Mesothelial cell of epicardium (in vitro differentiated cells): Measurements from ENCODE around the gene C4orf54. TPM values are rescaled to one million over a fixed set of nuclear protein-coding genes. Genes with fewer than 3 reads are reported as not detected.

Source experiments
- DNase-seq, 2 experiments: peaks; one replicate each; pipeline ENCODE4 v3.0.0; 2021; ENCODE audit warnings: low spot score in 2 of 2; ENCODE audit not compliant: unreplicated experiment in 2 of 2
- H3K27ac Mint-ChIP-seq: 2 replicates; pipeline ENCODE4 v1.8.0; 2021; ENCODE audit warnings: mixed read lengths
- H3K27me3 Mint-ChIP-seq: 2 replicates; pipeline ENCODE4 v1.8.0; 2021; ENCODE audit warnings: low read depth, mixed read lengths
- H3K36me3 Mint-ChIP-seq: 2 replicates; pipeline ENCODE4 v1.8.0; 2021; ENCODE audit warnings: mixed read lengths
- H3K4me1 Mint-ChIP-seq: 2 replicates; pipeline ENCODE4 v1.8.0; 2021; ENCODE audit warnings: mixed read lengths
- H3K4me3 Mint-ChIP-seq: 2 replicates; pipeline ENCODE4 v1.8.0; 2021; ENCODE audit warnings: mild to moderate bottlenecking, moderate library complexity, mixed read lengths
- H3K9me3 Mint-ChIP-seq: 2 replicates; pipeline ENCODE4 v1.8.0; 2021; ENCODE audit warnings: mixed read lengths
- CTCF ChIP-seq: fragments of 200-600 bp; sonication (generic); IDR thresholded peaks from one replicate; pipeline ENCODE4 v1.5.0; 2021; ENCODE audit warnings: antibody characterized with exemption; ENCODE audit not compliant: unreplicated experiment
- total RNA-seq: library from RNA; stranded (reverse); gene quantifications from 3 replicates; pipeline ENCODE4 v1.2.1, GENCODE V29; 2021

C4orf54 gene
- total RNA-seq, 1 donor from 2014 or later: 0.04 TPM

DNA sequence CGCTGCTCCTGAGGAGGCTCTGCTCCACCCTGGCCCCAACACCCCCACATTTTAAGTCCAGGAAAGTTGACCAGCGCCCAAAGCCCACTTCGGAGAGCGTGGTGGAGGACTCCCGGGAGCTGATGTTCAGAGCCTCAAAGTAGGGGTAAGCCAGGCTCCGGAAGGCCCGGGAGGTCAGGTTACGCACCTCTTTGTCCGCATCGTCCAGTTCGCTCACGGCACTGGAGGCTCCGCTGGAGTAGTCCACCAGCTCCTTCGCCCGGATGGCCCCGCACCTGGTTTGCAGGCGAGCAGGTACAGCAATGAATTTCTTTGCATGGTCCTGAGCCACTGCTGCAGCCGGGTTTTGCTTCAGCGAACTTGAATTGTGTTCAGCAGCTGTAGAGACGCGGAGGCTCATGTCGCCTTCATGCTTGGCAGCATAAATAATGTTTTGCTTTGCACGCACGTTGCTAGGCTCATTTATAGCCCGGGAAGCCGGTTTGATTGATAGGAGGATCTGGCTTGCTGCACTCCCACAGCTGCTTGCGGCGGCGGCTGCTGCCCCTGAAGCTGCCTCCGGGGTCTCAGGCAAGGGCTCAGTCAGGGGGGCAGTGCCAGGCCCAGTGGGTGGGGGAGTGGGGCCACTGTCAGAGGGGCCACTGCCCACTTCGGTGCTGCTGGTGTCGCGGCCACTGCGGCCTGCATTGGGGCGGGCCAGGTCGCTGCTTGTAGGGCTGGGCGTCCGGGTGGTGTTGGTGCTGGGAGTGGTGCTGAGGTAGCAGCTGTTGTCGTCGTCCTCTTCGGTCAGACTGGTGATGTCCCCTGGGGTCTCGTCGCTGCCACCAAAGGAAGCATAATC, 4.8 kb downstream of the C4orf54 start:
- H3K36me3 Mint-ChIP-seq: no peaks in the 10 kb centered on the region
- H3K27me3 Mint-ChIP-seq: peaks cover 6% of the 10 kb centered on the region
- peaks cover 10% of the 10 kb centered on the region for H3K4me1 Mint-ChIP-seq
- DNase-seq: no peak
- no peaks in the 10 kb centered on the region for H3K9me3 Mint-ChIP-seq
- no peak overlapping the region for H3K27ac Mint-ChIP-seq
- H3K4me3 Mint-ChIP-seq: no peak overlapping the region
- TF ChIP-seq CTCF: no peak

DNA sequence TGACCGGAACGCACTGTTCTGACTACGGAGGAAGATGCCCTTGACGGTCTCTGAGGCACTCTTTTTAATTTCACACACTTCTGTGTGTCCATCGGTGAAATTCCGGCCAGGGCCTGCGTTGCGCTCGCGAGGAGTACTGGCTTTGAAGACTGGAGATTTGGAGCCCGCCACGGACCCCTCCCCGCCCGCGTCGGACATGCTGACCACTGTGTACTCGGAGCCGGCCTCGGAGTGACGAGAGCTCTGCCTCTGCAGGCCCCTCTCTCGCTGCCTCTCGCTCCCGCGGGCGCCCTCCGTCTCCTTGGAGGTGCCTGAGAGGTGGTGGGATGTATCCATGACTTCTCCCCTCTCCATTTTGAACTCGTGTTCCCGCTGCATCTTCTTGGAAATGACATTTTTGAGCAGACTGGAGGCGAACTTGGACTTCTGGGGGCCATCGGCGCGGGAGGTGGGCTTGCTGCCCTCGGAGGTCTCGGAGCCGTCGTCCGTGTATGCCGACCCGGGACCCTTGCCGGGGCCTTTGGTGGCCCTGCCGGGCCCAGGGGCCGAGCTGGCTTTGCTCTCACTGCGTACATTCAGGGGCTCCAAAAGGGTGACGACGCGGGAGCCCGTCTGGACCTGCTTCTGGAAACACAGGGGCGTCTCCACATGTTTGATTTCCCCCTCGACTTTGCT, 5.7 kb downstream of the C4orf54 start:
- Mint-ChIP-seq H3K27me3 (peaks cover 6% of the 10 kb centered on the region), H3K4me3 (no peak overlapping the region), H3K9me3 (no peaks in the 10 kb centered on the region), H3K27ac (no peak overlapping the region), H3K36me3 (no peaks in the 10 kb centered on the region), H3K4me1 (peaks cover 14% of the 10 kb centered on the region)
- no peak for DNase-seq
- no peak for TF ChIP-seq CTCF

- no peak for TF ChIP-seq CTCF
- DNase-seq: no peak
- Mint-ChIP-seq H3K36me3 (no peaks in the 10 kb centered on the region), H3K27ac (no peak overlapping the region), H3K4me1 (peaks cover 14% of the 10 kb centered on the region), H3K9me3 (no peaks in the 10 kb centered on the region), H3K27me3 (peaks cover 6% of the 10 kb centered on the region), H3K4me3 (no peak overlapping the region)
These were observed 6.4 kb downstream of the C4orf54 start for GRCh38 chr4:99651016-99651769.

GRCh38 chr4:99649778-99650177, 7.8 kb downstream of the C4orf54 start:
- H3K9me3 Mint-ChIP-seq: no peaks in the 10 kb centered on the region
- H3K27ac Mint-ChIP-seq: no peak overlapping the region
- no peak for TF ChIP-seq CTCF
- peaks cover 13% of the 10 kb centered on the region for H3K4me1 Mint-ChIP-seq
- H3K27me3 Mint-ChIP-seq: peaks cover 4% of the 10 kb centered on the region
- H3K4me3 Mint-ChIP-seq: no peak overlapping the region
- no peak for DNase-seq
- no peaks in the 10 kb centered on the region for H3K36me3 Mint-ChIP-seq

GRCh38 chr4:99649208-99649607, 8.4 kb downstream of the C4orf54 start:
- Mint-ChIP-seq H3K36me3 (no peaks in the 10 kb centered on the region), H3K27me3 (peaks cover 4% of the 10 kb centered on the region), H3K9me3 (no peaks in the 10 kb centered on the region), H3K4me1 (peaks cover 14% of the 10 kb centered on the region), H3K4me3 (no peak overlapping the region), H3K27ac (no peak overlapping the region)
- no peak for TF ChIP-seq CTCF
- no peak for DNase-seq
